Brain pericyte (primary cell): ENCODE results near the gene PREX1.

Source experiments
- DNase-seq: peaks from one replicate; pipeline ENCODE4 v3.0.0-alpha.2; 2012; ENCODE audit warnings: low read depth, low spot score

Gene PREX1

DNA sequence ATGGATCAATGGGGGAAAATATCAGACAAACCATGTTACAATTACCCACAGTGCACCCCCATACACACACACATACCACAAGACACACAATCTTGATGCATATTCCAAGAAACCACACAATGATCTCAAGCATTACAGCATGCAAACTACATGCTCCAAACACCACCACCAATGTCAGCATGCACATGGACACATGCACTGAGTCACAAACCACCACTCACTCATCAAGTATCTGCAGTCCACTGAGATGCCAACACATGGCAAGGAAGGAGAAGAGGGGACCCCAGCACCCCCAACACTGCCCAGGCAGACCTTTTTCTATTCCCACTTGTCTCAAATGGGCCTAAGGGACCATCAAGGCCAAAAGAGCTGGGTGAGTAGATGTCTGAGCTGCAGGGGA, 91.6 kb downstream of the PREX1 start:
- no peak for DNase-seq

DNA sequence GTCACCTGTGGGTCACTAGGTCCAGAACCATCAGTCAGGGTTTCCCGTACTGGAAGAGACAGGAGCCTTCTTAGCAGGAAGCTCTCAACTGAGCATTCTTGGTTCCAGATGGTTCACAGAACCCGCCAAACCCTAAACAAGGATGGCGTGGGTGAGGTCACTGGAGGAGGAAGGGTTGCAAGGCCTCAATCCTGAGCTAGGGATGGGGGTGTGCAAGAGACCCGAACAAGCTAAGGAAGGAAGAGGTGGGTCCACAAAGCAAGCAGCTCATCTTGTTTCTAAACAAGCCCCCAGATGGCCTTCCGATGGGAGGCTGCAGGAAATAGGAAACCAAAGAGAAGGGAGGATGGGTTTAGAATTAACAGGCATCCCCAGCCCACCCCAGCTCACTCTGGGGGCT, 92.7 kb downstream of the PREX1 start:
- DNase-seq, result no peak

DNA sequence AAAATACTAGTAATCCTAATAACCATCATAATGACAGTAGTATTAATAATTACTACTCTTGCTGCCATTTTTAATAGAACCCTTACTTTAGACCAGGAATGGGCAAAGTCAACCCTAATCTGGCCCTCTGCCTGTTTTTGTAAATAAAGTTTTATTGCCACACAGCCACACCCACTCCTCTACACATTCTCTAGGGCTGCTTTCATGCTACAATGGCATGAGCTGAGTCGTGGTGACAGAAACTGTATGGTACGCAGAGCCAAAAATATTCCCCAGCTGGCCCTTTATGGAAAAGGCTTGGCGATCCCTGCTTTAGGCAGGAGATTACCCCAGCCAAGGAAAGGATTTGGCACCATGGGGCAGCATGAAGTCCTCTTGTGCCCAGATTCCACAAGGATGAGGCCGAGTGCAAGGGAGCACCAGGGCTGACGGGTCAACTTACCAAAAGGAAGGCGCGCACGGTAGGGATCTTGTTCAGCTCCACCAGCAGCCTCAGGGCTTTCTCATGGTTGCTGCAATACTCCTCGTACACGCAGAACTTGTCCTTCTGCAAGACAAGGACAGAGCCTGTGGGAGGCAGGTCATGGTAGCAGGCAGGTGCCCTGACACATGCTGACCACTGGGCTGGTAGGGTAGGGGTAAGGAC, 93.6 kb downstream of the PREX1 start:
- no peak for DNase-seq

DNA sequence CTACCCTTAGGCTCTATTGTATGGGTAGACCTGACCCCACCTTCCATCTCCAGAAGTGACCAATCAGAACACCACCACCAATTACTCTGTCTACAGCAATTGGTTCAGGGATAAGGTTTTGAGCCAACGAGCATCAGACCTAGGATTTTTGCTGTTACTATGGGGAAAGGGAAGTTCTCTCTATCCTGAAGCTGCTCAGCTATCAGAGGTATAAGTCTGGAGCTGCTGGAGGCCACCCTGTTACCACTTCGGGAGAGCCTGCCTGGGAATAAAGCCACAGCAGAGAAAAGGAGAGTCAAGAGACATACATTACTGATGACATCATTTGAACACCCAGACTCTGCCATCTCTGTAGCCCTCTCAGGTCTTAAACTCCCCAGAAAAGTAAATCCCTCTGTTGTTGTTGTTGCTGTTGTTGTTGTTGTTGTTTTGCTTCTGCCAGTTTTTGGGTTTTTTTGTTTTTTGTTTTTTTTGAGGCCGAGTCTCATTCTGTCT, 94.5 kb downstream of the PREX1 start:
- no peak for DNase-seq

DNA sequence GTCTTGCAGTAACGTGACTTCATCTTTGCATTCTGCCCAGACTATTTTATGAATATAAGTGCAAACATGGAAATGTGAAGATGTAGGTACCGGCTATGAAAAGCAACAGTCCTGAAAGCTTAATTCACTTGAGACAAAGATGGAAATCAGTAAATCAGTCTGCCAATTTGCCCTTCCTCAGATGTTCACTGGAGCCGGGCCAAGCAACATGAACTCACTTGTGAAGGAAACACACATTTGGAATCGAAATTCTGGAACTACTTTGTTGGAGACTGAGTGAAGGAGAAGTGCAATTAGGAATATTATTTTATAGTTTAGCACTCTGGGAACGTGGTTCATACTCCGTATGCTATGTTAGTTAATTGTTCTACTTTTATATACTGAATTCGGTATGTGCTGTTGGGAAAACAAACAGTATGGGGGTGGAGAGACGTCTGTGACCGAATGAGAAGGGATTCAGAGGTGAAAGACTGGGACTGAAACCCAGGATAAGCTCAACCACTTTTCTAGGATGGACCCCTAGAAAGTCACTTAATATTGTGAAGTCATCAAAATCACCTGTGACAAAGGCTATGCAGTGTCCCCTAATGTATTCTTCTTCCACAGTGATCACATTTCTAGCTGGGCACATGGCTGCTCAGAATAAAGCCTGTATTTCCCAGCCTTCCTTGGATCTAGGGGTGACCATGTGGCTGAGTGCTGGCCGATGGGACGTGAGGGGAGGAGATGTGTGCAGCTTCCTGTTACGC, 95.5 kb downstream of the PREX1 start:
- DNase-seq, result no peak

DNA sequence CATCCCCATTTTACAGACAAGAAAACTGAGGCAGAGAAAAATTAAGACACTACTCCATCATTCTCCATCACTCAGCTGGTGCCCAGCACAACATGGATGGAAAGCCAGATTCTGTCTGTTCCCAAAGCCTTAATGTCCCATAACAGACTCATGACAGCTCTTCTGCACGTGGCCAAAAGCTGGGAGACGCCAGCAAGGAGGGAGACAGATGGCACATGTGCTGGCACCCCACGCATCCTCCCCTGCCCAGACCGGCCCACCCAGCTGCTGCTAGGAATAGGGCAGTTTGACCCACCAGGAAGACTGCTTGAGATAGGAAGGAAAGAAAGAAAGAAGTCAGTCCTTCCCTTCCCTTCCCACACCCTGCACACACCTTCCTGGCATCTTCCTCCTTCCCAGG, 96.3 kb downstream of the PREX1 start:
- no peak for DNase-seq

DNA sequence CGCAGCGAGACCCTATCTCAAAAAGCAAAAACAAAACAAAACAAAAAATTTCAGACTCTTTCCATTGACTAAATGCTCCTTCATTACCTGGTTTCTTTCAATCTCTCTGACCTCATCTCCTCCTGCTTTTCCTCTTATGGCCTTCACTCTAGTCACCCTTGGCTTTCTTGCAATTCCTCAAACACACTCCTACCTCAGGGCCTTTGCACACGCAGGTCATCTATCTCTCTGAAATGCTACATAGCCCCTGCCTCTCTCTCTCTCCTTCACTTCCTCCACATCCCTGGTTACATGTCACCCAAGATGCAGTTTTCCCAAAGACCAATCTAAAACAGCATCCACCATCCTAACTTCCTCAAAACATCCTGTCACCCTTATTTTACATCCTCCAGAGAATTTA, 96.8 kb downstream of the PREX1 start:
- no peak for DNase-seq

DNA sequence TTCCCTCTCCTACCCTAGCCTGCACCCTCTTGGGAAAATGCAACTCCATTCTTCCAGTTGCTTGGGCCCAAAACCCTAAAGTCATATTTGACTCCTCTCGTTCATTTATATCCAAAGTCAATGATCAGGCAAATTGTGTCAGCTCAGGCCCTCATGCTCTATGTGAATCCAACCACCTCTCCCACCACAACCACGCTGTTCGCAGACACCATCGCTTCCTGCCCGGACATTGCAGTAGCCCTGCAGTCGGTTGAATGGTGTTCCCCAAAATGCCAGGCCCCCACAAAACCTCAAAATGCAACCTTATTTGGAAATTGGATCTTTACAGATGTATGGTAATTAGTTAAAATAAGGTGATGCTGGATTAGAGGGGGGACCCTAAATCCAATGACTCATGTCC, 98.3 kb downstream of the PREX1 start:
- no peak for DNase-seq

DNA sequence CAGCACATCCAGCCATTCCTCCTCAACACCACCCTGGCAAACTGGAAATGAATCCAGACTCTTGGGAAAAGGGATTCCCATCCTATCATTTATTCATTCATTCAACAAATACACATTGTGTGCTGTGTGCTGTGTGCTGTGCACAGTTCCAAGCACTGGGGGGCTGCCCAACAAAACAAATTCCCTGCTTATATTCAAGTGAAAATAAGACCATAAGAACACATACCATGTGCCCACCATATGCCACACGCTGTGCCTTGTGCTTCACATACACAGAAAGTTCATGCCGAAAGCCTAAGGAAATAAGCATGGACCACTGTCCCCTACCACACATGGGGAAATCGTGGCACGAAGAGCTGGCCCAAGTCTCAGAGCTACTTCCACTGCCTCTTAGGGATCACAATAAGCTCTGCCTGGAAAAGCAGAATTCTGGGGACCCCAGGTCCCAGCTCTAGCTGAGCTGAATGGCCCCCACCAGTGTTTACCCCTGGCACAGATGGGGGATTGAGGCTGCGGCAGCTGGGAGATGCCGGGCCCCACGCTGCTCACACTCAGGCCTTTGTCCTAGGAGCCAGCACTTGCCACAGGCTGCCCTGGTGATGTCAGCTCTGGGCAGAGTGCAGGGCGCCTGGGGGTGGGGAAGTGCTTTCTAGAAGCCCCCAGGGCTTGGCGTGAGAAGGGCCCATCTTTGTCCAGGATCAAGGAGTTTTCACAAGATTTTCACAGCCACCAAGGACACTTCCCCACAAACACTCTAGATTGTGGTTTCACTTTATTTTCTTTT, 99.6 kb downstream of the PREX1 start:
- no peak for DNase-seq

DNA sequence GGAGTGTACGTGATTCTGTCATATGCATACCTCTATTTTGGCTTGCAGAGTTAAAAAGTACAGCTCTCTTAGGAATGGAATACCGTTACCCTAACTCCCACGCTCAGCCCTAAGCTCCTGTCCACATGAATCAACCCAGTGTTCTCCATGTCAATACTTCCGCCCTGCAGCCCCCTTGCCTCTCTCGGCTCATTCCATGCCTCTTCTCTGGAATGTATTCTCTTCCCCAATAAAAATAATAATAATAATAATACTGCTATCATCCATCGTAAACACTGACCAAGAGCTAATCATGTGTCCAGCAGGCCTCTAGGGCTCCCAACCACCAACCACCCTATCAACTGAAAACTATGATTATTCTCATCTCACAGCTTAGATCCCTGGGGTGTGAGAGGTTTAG, 100.6 kb downstream of the PREX1 start:
- DNase-seq, result no peak

DNA sequence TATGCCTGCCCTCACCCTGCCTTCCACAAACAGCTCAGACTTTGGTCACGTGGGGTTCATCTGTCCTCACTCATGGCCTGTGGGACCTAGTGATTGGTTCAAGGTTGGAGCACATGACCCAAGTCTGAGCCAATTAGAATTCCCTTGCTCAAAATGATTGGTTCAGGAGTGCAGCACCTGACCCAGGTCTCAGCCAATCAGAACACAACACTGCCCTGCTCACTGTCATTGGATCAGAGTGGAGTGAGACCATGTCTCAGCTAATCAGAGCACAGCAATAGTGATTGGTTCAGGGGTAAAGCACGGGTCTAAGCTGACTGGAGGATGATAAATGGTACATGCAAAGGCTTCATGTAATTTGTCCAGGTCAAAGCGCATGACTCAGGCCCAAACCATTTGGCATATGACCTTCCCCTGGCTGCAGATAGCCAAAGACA, 102.2 kb downstream of the PREX1 start:
- no peak for DNase-seq

DNA sequence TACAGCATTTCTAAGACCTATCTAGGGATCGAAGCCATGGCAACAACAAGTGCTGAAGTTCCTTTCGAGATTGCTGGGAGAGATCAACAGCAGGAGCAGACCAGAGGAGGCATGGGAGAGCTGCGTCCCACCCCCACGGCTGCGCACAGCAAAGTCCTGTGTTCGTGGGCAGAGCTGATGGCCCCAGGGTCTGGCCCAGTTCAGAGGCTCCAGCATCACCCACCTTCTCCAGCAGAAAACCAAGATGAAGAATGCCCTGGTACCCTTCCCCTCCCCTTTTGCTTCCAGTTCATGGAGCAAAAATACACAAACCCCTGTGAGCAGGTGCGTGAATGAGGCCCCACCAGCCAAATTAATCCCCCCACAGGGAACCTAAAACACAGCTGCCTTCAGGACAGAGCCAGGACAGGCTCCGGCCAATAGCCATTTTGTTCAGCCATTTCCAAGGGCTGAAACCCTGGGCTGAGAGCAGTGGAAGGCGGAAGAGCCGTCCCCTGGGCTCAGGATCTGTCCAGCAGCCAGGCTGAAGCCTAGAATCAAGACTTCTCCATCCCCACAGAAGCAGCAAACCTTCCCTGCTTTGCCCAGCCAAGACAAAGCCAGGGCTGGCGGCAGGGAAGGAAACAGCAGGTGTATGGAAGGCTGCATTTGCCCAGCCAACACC, 102.8 kb downstream of the PREX1 start:
- no peak for DNase-seq

DNA sequence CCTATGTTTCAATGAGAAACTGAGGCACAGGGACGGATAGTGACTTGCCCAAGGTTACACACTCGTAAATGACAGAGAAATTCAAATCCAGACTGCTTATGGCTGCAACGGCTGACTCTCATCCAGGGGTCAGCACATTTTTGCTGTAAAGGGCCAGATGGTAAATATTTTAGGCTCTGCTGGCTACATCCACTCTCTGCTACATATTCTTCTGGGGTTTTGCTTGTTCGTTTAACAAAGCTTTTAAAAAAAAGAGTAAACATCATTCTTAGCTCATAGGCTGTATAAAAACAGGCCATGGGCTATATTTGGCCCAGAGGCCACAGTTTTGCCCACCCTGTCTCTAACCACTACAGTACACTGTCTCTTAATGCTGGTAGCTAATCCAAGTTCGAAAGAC, 103.4 kb downstream of the PREX1 start:
- DNase-seq, result no peak

DNA sequence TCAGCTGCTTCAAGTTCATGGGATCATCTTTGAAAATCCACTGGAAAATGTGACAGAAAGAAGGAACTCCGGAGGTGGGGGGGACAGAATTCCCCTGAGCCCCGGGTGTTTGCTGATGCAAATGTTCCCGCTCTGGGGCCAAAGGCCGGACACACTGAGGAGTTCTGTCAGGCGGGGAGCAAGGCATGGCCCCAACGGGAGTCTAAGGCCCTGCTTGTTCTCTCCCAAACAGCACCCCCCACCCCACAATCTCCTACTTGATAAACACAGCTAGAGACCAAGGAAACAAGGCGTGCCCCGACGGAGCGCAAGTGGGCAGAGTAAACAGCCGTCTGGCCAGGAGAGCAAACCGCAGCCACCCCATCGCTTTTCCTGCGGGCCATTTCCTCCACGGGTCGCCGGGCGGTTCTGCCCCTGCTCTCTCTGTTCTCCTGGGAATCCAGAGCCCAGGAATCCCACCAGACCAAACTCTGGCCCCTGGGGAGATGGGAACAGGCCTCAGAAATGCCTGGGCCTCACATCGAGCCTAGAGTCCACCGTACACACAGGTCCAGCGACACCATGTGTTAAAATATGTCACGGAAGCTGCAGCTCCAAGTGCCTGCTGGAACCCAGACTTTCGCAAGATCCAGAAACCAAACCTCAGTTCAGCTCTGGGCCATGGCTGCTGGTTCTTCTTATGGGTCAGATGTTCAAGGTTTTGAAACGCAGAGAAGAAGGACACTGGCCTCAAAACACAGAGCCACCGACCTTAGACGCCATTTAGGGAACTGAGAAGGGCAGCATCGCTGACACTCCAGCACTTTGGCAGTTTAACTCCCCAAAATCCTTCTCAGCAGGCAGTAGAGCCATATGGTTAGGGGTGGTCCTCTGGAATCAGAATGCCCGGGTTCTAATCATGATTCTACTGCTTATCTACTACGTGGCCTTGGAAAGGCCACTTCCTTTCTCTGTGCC, 104.2 kb downstream of the PREX1 start:
- DNase-seq, result peak; percentile 87

DNA sequence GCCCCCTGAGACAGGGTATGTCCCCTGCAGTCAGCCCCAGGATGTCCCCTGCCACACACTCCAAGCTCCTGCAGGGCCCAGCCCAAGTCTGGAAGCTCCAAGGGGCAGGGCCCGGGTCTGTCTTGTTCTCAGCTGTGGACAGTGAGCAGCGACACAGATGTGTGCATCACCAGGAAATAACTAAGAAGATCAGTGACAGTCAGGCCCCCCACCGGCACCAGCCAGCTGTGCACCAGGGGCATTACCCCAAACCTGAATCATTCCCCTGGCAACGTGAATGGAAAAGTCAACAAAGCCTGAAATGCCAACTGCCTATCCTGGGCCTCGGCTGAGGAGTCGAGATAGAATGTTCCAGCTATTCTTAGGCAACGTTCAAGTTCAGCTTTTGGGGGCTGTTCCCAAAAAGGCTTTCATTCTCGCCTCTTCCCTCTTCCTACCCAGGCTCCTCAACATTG, 105.0 kb downstream of the PREX1 start:
- DNase-seq, result peak; percentile 52

DNA sequence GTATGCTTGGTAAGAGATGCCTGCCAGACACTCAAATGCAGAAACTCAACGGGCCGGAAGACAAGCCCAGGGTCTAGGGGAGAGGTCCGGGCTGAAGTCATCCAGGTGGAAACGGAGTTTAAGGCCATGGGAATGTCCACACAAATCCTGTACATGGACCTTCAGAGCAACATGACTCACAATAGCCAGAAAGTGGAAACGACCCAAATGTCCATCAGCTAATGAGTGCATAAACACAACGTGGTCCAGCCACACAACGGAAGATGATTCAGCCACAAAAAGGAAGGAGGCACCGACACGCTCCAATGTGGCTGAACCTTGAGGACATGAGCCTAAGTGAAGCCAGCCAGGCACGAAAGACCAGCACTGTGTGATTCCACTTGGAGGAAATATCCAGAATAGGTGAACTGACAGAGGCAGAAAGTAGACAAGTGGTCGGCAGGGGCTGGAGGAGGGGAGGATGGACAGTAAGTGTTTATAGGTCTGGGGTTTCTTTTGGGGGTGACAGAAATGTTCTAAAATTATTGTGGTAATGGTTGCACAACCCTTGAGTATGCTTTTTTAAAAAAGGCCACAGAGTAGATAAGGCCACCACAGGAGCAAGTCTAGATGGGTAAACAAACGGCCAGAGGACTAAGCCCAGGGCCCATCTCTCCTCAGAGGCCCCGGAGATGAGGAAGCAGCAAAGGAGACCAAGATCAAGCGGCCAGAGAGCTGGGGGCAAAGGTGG, 105.6 kb downstream of the PREX1 start:
- no peak for DNase-seq

DNA sequence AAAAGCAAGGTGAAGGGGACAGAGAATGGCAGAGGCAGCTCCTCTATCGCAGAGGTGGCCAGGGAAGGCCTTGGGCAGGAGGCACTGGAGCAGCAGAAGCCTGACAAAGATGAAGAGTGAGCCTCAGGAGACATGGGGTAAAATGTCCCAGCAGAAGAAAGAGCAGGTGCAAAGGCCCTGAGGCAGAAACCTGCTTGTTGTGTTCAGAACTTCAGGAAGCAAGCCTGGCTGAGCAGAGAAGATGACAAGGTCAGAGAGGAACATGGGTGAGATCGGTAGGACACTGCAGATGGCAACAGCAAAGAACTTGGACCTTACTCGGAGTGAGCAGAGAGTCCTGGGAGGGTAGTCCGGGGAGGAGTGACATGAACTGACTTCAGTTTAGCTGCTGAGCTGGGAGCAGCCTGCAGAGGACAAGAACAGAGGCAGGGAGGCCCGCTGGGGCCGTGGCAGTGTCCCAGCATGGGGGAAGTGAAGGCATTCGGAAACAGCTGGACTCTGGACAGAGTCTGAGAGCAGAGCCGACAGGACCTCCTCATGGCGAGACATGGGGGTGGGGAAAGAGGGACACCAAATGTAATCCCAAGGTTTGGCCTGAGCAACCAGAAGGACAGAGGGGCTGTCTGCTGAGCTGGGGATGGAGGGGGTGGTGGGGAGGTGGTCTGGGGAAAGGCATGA, 106.3 kb downstream of the PREX1 start:
- DNase-seq, result no peak

DNA sequence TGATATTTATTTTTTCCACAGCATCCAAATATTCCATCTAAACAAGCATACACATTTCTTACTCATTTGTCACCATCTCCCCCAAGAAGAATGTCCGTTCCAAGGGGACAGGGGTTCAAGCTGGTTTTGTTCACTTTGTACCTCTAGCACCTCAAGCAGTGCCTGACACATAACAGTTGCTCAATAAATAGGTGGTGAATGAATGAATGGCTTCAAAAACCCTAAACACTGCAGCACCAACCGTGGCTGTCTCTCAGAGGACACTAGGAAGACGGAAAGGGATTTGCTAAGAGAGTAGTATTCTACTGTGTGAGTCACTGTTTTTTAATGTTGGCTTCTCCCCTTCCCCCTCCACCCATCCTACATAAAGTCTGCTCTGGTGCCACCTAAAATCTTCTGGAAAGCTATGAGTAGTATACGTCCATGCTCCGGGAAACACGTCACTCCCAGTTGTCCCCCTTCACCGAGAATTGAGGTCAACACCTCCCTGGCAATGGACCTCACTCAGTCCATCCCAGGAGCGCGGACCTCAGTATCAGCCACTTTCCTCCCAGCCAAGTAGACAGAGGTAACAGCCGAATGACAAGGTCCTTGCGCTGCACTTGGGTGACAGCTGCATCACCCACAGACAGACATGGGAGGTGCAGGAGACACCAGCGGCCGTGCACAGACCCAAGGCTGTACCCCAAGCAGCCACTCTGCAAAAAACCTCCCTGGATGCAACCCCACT, 107.4 kb downstream of the PREX1 start:
- DNase-seq, result no peak
